NCI-H1417 (cell line): ENCODE results near the gene APEX1.
A peak's percentile ranks its signal among the peaks of the same experiment; 100 is the strongest.

Source experiments
- DNase-seq, 3 experiments: peaks; one replicate each; lab custom pipeline; 2025; lab: John Stamatoyannopoulos, UW

Gene APEX1

DNA sequence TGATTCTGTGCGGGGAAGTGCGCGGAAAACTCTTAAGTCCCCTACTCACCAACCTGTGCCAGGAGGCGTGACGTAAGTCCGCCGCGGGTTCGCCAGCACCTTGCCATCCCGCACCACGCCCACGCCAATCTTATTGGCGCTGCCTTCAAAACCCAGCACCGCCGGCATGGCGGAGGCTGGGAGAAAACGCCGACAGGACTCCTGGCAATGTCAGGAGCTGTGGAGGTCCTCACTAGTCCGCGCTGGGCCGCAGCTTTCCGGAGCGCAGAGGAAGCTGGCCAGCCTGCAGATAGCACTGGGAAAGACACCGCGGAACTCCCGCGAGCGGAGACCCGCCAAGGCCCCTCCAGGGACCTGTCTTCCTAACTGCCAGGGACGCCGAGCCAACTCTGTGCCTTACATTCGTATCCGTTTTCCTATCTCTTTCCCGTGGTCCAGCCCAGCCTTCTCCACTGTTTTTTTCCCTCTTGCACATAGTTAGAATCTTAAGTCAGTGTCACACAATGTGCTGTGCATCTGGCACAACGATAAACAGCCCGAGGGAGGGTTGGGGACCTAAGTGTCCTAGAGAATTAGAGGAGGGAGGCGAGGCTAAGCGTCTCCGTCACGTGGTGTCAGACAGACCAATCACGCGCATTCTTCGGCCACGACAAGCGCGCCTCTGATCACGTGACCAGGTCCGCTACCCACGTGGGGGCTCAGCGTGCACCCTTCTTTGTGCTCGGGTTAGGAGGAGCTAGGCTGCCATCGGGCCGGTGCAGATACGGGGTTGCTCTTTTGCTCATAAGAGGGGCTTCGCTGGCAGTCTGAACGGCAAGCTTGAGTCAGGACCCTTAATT is at the start of gene APEX1, which contains the start of gene OSGEP:
Gene APEX1 (plus strand): TSS at position 711 of the 839 bp plus-strand sequence. CDS start 420 bp downstream, outside the sequence.
Gene OSGEP (minus strand): TSS at position 297 of the 839 bp plus-strand sequence. CDS start 129 bp downstream, at position 168.
- peak; percentile 99 to 100 (median 100) for DNase-seq

DNA sequence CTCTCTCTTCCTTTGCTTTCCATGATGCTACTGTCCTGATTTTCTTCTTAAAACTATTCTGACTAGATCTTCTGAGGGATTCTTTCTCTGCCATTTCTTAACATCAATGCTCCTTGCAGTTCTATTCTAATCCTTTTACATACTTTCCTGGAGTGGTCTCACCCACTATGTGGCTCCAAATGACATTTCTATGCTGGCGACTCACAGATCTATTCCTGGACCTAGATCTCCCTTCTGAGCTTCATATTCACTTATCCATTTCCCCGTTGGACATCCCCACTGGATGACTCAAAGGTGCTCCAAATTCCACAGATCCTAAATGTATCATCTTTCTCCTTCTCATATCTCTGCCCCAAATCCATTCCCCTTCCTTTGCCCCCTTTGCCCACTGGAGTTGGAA is 45.8 kb upstream of the APEX1 start:
- DNase-seq: no peak

DNA sequence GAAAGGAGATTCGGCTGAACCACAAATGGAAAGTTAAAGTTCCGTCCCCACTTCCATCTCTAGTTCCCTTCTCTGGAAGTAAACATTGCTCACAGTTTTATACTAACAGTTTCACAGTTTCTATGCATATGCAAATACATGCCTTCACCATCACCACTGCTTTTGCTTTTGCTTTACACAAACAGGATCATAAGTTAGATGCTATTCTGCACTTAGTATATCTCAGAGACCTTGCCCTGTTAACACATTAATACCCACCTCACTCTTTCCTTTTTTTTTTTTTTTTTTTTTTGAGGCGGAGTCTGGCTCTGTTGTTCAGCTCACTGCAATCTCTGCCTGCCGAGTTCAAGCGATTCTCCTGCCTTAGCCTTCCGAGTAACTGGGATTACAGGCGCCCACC is 42.6 kb upstream of the APEX1 start:
- DNase-seq: no peak

DNA sequence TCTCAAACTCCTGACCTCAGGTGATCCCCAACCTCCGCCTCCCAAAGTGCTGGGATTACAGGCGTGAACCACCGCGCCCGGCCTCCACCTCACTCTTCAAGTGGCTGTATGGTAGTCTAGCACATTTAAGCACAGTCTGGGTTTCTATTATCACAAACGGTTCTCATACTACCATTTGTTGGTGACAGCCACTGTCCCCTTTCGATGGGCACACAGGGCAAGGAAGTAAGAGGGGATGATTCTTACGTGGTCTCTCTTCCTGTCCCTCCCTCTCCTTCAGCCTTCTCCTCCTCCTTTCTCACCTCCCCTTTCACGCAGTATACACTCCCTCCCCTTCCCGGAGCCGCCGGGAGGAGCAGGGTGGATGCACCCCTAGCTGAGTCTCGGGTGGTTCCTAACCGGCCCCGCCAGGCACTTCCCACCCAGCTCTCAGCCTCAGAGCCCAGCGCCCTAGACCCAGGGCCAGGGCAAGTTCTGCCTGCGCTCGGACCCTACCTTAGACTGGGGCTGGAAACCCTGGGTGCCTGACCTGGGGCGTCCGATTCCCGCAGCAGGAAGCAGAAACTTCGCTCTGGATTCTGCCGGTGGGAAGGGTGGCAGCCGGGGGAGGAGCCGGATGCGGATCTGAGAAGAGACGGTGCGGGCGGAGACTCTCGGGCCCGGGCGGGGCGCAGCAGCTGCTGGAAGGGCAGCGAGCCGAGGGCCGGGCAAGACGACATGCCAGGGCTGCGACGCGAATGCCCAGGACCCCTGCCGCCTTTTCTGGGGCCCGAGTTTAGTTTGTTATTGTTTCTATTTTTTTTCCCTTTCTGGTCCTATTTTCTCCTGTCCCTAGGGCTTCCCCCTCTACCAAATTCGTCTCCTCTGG is 41.9 kb upstream of the APEX1 start, which contains the start of gene TEP1:
Gene TEP1 (minus strand): TSS at position 626 of the 868 bp plus-strand sequence. CDS start 5,062 bp downstream, outside the sequence.
- peak; percentile 84 to 89 (median 87) for DNase-seq

DNA sequence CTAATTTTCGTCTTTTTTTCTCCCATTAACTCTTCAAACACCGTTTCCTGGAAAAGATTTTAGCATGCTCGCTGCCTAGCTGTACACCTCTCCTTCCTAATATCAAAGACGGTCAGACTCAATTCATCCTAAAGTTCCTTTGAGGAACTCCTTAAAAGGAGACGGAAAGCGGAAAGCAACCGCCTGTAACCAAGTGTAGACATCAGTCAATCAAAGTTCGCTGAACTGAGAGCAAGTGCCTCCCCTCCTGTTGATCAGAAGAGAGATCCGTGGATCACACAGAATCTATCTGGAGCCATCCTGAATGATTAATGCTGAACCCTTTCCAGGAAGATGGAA is 41.3 kb upstream of the APEX1 start:
- DNase-seq: peak in 2 of 3 experiments; percentile 62 to 65

DNA sequence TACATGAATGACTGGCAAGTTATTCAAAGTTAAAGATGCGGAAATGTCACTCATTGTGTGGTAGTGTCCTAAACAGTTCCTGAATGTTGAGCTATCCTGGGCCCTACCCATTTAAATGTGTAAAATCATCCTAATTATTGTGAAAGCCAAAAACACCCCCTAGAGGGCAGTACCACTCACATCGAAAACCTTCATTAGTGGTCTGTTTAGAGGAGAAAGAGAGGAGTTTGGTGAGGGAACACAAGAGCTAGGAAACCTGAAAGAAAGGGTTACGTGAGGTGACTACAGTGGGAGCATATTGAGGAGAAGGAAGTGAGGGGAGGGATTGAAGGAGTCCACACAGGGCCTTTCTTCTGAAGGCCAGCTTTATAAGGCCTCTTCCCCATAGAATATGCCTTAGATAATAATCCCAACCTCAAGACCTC is 39.2 kb upstream of the APEX1 start:
- DNase-seq: peak; percentile 8 to 51 (median 34)

- no peak for DNase-seq
These were observed 38.8 kb upstream of the APEX1 start for GRCh38 chr14:20416223-20416622.

DNA sequence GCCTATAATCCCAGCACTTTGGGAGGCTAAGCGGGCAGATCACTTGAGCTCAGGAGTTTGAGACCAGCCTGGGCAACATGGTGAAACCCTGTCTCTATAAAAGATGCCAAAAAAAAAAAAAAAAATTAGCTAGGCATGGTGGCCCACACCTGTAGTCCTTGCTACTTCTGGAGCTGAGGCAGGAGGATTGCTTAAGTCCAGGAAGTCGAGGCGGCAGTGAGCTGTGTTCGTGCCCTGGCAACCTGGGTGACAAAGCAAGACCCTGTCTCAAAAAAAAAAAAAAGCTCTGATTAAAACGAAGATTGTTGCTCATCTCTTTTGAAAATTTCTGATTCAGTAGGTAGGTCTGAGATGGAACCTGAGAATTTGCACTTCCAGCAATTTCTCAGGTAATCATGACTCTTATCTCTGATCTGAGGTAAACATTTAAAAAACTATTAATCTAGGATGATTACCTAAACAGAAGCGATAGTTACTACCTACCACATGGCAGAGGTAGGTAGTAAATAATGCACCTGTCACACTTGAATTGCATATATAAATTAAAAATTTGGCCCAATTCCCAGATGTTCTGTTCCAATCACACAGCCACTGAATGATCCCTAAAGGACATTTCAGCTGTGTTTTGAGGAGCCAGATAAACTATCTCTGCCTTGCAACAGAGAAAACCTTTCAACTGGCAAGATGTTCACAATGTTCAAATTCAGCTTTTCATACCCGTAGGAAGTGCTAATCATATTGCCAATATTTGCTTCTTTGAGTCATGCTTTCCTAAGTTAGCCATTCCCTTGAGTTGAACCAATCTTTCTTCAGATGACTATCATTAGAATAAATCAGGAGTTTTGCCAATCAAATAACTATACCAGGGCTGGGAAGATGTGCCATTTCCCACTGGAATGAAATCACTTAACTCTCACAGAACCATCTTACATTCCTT is 37.5 kb upstream of the APEX1 start:
- peak; percentile 49 to 84 (median 60) for DNase-seq

DNA sequence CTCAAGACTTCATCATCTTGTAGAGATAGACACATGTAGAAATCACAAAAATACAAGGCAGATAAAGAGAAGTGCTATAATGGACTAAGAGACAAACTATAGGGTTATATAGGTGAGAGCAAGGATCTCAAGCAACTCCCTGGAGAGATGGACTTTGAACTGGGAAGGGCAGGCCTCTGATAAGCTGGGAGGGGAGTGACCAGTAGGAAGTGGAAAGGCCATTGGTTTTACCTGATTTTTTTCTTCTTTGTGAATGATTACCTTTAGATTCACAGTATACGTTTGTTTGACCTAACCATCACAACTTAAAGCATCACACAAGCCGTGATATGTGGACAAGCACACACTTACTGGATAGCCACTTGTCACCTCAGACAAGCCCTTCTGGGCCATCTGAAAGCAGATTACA is 36.5 kb upstream of the APEX1 start:
- no peak for DNase-seq

DNA sequence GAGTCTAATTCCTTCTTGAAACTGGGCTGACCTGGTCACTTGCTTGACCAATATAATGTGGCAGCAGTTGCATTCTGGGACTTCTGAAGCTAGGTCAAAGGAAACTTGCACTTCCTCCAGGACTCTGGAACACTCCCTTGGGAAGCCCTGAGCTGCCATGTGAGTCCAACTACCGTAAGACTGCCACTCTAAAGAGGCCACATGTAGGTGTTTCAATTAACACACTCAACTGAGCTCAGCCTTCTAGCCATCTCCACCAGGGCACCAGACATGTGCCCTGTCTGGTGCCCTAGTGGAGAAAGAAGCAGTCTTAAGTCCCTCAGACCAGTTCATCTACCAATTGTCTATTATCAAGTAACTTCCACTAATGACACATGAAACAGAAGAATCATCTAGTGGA is 35.6 kb upstream of the APEX1 start:
- no peak for DNase-seq

GRCh38 chr14:20421267-20421666 is 33.8 kb upstream of the APEX1 start:
- DNase-seq: no peak

DNA sequence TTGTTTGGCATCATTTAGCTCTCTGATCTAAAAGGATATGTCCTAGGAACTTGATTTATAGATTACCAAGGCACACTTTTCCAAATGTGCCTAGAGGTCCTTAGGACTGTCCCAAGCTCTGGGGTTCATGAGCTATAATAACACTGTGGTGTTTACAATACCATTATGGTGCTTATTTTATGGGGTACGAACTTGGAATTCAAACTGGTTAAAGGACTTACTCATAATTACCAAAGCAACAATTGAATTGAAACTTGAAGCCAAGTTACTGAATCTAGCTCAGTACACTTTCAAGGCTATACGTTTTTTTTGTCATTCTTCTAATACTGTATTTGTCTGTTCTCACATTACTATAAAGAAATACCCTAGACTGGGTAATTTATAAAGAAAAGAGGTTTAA is 32.1 kb upstream of the APEX1 start:
- DNase-seq: no peak

DNA sequence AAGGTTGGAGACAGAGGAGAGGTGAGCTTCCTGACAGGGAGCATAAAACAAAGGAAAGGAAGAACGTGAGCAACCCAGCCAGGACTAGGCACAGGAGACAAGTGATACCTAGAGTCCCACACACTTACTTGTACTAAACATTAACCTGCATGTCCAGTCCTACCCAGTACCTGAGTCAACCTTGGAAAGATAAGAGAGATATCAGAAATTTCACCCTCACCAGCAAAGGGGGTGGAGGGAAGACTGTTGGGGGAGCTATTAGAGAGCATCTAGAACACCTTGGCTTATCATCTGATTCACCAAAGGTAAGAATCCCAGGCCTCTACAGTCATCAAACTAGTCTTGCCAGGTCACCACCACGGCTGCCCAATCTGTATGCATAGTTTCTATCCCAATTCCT is 30.2 kb upstream of the APEX1 start:
- no peak for DNase-seq

DNA sequence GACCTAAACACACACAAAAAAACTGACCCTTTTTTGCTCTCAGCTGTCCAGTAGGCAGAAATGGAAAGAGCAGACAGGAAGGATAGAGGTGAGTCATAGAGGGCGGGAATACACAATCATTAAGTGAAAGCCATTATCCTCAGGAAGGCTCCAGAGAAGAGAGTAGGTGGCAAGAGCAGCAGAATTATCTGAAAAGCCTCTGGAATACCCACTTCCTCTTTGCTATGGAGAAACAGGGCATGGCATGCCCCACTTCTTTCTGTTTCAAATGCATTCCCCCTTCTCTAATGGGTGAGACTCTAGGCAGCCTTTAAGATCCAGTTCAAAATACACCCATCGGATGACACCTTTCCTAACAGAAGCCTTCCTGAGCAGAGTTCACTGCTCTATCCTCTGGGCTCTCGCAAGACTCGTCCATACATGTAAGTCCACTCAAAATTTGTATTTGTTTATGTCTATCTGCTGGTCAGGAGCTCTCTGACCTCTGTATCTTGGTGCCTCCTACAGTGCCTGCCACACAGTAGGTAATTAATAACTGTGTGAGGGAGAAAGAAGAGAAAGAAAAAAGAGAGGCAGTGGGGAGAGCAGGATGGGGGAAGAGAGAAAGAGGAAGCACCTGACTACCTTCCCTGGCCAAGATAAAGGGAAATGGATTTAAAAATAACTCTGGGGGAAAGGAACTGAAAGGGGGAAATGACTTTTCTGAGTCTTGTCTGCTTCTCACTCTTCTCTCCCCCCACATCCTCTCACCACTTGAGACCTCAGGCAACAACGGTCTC is 27.6 kb upstream of the APEX1 start:
- peak in 2 of 3 experiments; percentile 23 to 34 for DNase-seq

DNA sequence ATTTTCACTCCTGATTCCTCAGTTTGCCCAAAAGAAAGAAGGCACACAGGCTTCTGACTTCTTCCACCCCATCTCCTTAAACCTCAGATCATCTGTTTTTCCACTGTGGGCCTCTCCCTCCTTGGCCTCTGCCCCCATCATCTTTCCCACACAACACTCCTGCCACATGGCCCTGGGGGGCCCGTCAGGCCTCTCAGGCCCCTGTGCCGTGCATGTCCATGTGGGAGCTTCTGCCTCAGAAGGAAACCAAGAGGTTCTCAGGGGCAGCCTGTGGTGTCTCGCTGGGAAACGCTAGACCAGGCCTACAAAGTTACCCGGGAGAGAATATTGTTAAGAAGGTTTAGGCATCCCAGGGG is 27.0 kb upstream of the APEX1 start:
- no peak for DNase-seq

- no peak for DNase-seq
These were observed 26.2 kb upstream of the APEX1 start for GRCh38 chr14:20428802-20429201.

GRCh38 chr14:20429801-20430669 is 25.0 kb upstream of the APEX1 start:
- DNase-seq: no peak

DNA sequence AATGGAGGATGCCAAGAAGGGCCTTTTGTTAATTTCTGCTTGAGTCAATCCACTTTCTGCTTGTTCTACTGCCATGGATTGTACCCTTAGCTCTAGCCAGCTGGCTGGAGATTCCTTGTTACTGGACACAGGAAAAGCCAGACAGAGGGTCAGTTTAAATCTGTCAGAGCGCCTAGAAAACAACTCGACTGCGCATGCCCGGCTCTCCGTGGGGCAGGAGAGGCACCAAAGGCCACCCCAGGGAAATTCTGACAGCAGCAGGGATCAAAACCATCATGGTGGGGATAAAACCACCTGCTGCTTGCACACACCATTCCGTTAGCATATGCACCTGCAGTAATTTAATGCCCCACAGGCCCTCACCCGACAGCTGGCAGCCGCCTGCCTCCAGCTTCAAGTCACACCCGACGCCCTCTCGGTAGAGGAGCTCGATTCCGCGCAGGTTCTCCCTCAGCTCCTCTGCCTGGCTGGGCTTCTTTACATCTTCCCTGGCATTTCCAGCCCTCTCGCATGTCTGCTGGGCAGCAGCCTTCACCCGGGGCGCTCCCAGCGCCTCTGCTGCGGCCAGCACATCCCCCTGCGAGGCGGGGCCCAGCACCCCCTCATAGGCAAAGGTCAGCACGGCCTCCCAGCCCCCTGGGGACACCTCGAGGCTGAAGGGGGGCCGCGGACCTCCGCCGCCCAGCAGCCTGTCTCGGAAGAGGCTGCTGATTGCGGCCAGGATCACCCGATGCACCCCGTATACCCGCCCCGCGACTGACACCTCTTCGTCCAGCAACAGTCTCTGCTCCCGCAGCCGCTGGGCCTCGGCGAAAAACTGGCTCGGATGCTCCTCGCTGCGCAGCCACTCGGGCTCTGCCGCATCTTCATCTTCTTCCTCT is 20.1 kb upstream of the APEX1 start:
- peak; percentile 33 to 63 (median 61) for DNase-seq
